PC-3 (cell line): ENCODE measurements around the gene ZBTB16. TPM values are rescaled to one million over a fixed set of nuclear protein-coding genes. Genes with fewer than 3 reads are reported as not detected.

ENCODE experiments used
- ATAC-seq: fragments of 200-7000 bp; cut with Tn5 transposase; 2 replicates; pipeline ENCODE4 v1.9.1; 2020; ENCODE audit warnings: mild to moderate bottlenecking, moderate library complexity
- BruUV-seq: library from RNA; stranded (reverse); fragments of 400-500 nt; replicated peaks from 2 replicates; lab custom pipeline; 2021; lab: Mats Ljungman, UMichigan
- CTCF ChIA-PET: fragments of 300-600 bp; sonication (Branson Sonifier 250); formaldehyde crosslinking; loops from one replicate; lab custom pipeline; 2022; ENCODE audit warnings: antibody characterized with exemption; lab: Charles Lee
- POLR2A ChIA-PET: fragments of 300-600 bp; sonication (Branson Sonifier 250); formaldehyde crosslinking; loops from one replicate; lab custom pipeline; 2022; ENCODE audit warnings: antibody characterized with exemption; ENCODE audit not compliant: unreplicated experiment; lab: Charles Lee
- DNase-seq: peaks from one replicate; pipeline ENCODE4 v3.0.0-alpha.2; 2015
- H2AFZ ChIP-seq: fragments of 300-600 bp; sonication (generic); 2 replicates; pipeline ENCODE4 v1.6.0; 2016; ENCODE audit warnings: antibody characterized with exemption, low read length
- H3F3A ChIP-seq: fragments of 300-600 bp; sonication (generic); one replicate; pipeline ENCODE4 v1.6.0; 2017; ENCODE audit warnings: antibody characterized with exemption, low read length, control low read depth, mild to moderate bottlenecking; ENCODE audit not compliant: unreplicated experiment
- H3K27ac ChIP-seq: fragments of 300-600 bp; sonication (generic); 2 replicates; pipeline ENCODE4 v1.5.1; 2016; ENCODE audit warnings: mild to moderate bottlenecking, low read length
- H3K27me3 ChIP-seq: fragments of 300-600 bp; sonication (generic); 2 replicates; pipeline ENCODE4 v1.6.1; 2016; ENCODE audit warnings: low read length, mixed read lengths
- H3K36me3 ChIP-seq: fragments of 300-600 bp; sonication (generic); 2 replicates; pipeline ENCODE4 v1.6.1; 2016; ENCODE audit warnings: low read depth, mixed run types, low read length, mixed read lengths
- H3K4me1 ChIP-seq: fragments of 300-600 bp; sonication (generic); 2 replicates; pipeline ENCODE4 v1.5.1; 2016; ENCODE audit warnings: low read length; ENCODE audit not compliant: insufficient read depth
- H3K4me2 ChIP-seq: fragments of 300-600 bp; sonication (generic); 2 replicates; pipeline ENCODE4 v1.6.0; 2016; ENCODE audit warnings: low read length
- H3K4me3 ChIP-seq: fragments of 300-600 bp; sonication (generic); 2 replicates; pipeline ENCODE4 v1.5.1; 2016; ENCODE audit warnings: mild to moderate bottlenecking, low read length, mixed read lengths
- H3K79me2 ChIP-seq: fragments of 300-600 bp; sonication (generic); 2 replicates; pipeline ENCODE4 v1.6.1; 2017; ENCODE audit warnings: low read length, mixed read lengths
- H3K9ac ChIP-seq: fragments of 300-600 bp; sonication (generic); 2 replicates; pipeline ENCODE4 v1.6.0; 2016; ENCODE audit warnings: mild to moderate bottlenecking, low read length
- H3K9me2 ChIP-seq: fragments of 300-600 bp; sonication (generic); replicated peaks from 2 replicates; pipeline ENCODE4 v1.6.1; 2016; ENCODE audit warnings: mixed run types, low read length, mixed read lengths
- H3K9me3 ChIP-seq: fragments of 300-600 bp; sonication (generic); 2 replicates; pipeline ENCODE4 v1.6.1; 2016; ENCODE audit warnings: low read length, mixed read lengths
- H4K20me1 ChIP-seq: fragments of 300-600 bp; sonication (generic); 2 replicates; pipeline ENCODE4 v1.6.1; 2016; ENCODE audit warnings: low read length, mixed read lengths
- CTCF ChIP-seq: fragments of 300-600 bp; sonication (generic); conservative IDR thresholded peaks from 2 replicates; pipeline ENCODE4 v1.5.1; 2017; ENCODE audit warnings: antibody characterized with exemption, low read depth, mild to moderate bottlenecking, low read length
- EZH2 ChIP-seq: fragments of 300-600 bp; sonication (generic); IDR thresholded peaks from one replicate; pipeline ENCODE4 v1.6.1; 2017; ENCODE audit warnings: antibody characterized with exemption, mild to moderate bottlenecking, low read length; ENCODE audit not compliant: unreplicated experiment
- EZH2phosphoT487 ChIP-seq: fragments of 300-600 bp; sonication (generic); IDR thresholded peaks from 2 replicates; pipeline ENCODE4 v1.6.1; 2018; ENCODE audit warnings: mild to moderate bottlenecking, antibody characterized with exemption, low read length, borderline replicate concordance
- intact Hi-C: fragments of 100-400 bp; cut with micrococcal nuclease; formaldehyde crosslinking; loops from 2 replicates; pipeline ENCODE4 v1.9.0; 2023
- total RNA-seq: library from RNA; depleted of rRNA; stranded (reverse); fragments of >200 nt; gene quantifications from 2 replicates; pipeline ENCODE4 v1.2.3, GENCODE V29; 2014

ZBTB16 gene
- total RNA-seq, 1 experiment from 2014 or later, result not detected

GRCh38 chr11:114124601-114125144 is 65.2 kb downstream of the ZBTB16 start:
- Histone ChIP-seq H3K9me3 (no peaks in the 10 kb centered on the region), H3K36me3 (no peaks in the 10 kb centered on the region), H3K9ac (no peak overlapping the region), H3K4me2 (no peak overlapping the region), H3K4me1 (no peaks in the 10 kb centered on the region), H4K20me1 (no peaks in the 10 kb centered on the region), H3F3A (no peaks in the 10 kb centered on the region), H3K27me3 (peaks cover 97% of the 10 kb centered on the region), H2AFZ (no peak overlapping the region), H3K27ac (no peak overlapping the region), H3K9me2 (no peaks in the 10 kb centered on the region), H3K4me3 (no peak overlapping the region), H3K79me2 (no peaks in the 10 kb centered on the region)
- TF ChIP-seq EZH2 (no peak), CTCF (no peak), EZH2phosphoT487 (no peak)
- DNase-seq (no peak), ATAC-seq (no peak)
- POLR2A ChIA-PET, result no interaction called here
- CTCF ChIA-PET, result no interaction called here
- BruUV-seq, result no TSS peak
- intact Hi-C loops, result no loop called here

GRCh38 chr11:114125531-114125930 is 66.0 kb downstream of the ZBTB16 start:
- H4K20me1 ChIP-seq, result no peaks in the 10 kb centered on the region
- no peak overlapping the region for H3K27ac ChIP-seq
- peaks cover 97% of the 10 kb centered on the region for H3K27me3 ChIP-seq
- ATAC-seq (no peak), DNase-seq (no peak)
- TF ChIP-seq CTCF, result no peak
- no peak for TF ChIP-seq EZH2
- TF ChIP-seq EZH2phosphoT487, result no peak
- H3K9me2 ChIP-seq, result no peaks in the 10 kb centered on the region
- no peak overlapping the region for H2AFZ ChIP-seq
- H3K9ac ChIP-seq, result no peak overlapping the region
- H3K4me3 ChIP-seq, result no peak overlapping the region
- no peaks in the 10 kb centered on the region for H3K36me3 ChIP-seq
- POLR2A ChIA-PET, result no interaction called here
- H3K9me3 ChIP-seq, result no peaks in the 10 kb centered on the region
- no peaks in the 10 kb centered on the region for H3K4me1 ChIP-seq
- H3K4me2 ChIP-seq, result no peak overlapping the region
- H3K79me2 ChIP-seq, result no peaks in the 10 kb centered on the region
- intact Hi-C loops, result no loop called here
- CTCF ChIA-PET, result no interaction called here
- no peaks in the 10 kb centered on the region for H3F3A ChIP-seq
- BruUV-seq, result no TSS peak

- Histone ChIP-seq H3K9me2 (no peaks in the 10 kb centered on the region), H2AFZ (no peak overlapping the region), H3K27ac (no peak overlapping the region), H3K4me3 (no peak overlapping the region), H3K9ac (no peak overlapping the region), H3K27me3 (peaks cover 97% of the 10 kb centered on the region), H3K79me2 (no peaks in the 10 kb centered on the region), H3K9me3 (no peaks in the 10 kb centered on the region), H3K4me2 (no peak overlapping the region), H3K4me1 (no peaks in the 10 kb centered on the region), H3F3A (no peaks in the 10 kb centered on the region), H3K36me3 (no peaks in the 10 kb centered on the region), H4K20me1 (no peaks in the 10 kb centered on the region)
- BruUV-seq, result no TSS peak
- ATAC-seq (no peak), DNase-seq (no peak)
- ChIA-PET POLR2A (no interaction called here), CTCF (no interaction called here)
- intact Hi-C loops, result no loop called here
- TF ChIP-seq EZH2phosphoT487 (no peak), EZH2 (no peak), CTCF (no peak)
These were observed 66.4 kb downstream of the ZBTB16 start for GRCh38 chr11:114125959-114126358.
